GM18499 (cell line): ENCODE measurements around the gene HIVEP1.

Experiments
- ATAC-seq: cut with Tn5 transposase; IDR thresholded peaks from one replicate; pipeline ENCODE4 v1.9.1; 2021; ENCODE audit warnings: moderate number of reproducible peaks; ENCODE audit not compliant: insufficient read depth, unreplicated experiment

HIVEP1 gene

DNA sequence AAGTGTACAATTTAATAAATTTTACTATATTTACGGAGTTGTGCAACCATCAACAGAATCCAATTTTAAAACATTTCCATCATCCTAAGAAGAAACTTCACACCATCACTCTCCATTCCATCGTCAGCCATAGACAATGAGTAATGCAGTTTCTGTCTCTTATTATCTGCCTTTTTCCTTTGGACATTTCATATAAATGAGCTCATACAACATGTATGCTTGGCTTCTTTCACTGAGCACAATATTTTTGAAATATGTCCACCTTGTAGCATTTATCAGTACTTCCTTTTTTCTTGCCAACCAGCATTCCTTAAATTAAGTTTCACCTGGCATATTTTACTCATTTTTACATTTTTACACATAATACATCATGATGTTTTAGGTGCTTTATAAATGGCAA lies 22.7 kb upstream of the HIVEP1 start:
- ATAC-seq = no peak

DNA sequence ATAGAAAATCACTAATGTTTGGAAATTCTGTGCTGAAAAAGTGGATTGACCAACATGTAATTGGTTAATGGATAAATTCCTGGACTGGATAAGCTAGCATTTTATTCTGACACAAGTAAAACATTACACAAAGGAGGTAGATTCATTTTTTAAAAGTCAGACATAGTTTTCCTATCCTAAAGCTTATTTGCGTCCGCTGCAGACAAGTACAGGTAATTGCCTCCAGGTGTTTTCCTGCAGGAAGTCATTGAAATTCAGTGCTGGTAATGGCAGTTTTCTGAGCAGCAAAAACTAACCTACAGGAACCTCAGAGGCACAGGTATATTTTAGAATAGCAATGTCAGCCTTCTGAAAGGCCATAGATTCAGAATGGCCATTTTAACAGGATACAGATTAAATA lies 20.0 kb upstream of the HIVEP1 start:
- ATAC-seq = no peak

- ATAC-seq = no peak
These were observed 17.1 kb upstream of the HIVEP1 start for GRCh38 chr6:11994875-11995461.

- no peak for ATAC-seq
These were observed 15.4 kb upstream of the HIVEP1 start for GRCh38 chr6:11996751-11997150.

DNA sequence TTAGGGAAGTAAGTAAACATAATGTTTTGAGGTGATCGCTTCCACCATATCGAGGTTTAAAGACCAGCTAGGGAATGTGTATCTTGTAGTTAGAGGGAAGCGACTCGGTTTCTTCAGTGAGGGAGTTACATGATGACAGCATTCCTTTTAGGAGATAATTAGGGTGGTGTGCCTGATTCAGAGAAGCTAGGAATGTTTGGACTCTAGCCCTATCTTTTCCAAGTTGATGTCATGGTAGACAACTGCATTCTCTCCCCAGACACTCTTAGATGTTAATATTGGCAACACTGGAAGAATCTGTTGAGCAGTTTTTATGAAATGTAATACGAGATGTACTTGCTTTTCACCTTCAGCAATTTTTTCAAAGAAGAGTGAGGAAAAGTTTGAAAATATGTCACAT lies 12.9 kb upstream of the HIVEP1 start:
- no peak for ATAC-seq

DNA sequence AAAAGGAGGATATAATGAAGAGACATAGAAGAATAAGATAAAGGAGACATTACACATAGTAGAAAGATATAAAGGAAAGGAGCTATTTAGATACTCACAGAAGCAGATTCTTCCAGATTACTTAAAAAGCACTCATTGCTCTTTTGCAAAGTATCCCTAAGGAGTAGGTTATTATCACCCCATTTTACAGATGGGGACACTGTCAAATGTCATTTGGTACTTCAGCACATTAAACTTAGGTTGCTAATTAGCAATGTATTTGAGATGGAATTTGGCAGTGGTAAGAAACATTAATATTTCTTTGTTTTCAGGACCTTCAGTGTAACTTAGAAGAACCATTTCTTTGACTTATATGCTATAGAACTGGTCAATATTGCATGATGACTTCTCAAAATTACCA lies 11.9 kb upstream of the HIVEP1 start:
- no peak for ATAC-seq

DNA sequence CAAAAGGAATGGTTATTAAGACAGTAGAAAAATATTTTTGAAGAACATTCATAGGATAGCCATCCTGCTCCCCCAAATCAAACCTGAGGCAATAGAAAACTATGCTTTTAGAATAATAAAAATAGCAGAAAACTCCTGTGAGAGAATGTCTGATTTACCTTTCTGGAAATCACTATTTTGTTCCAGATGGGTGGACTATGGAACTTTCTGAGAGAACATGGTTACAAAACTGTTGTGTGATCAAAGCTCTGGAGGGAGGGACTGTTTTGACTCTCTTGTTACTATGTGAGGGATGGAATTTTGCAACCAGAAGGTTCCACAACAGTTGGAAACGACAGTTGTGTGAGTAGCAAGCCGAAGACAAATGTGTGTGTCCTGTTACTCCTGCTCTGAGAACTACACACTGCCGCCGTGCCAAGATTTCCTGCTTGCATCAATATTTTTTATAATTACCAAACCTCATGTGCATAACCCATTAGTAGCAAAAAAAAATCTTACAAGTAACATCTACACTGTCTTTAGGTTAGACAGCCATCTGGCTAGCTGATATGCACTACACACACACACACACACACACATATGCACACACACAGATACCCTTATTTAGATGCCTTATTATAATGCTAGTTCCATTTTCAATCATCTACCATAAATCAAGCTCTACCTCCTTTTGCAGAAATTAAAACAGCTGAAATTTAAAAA lies 11.0 kb upstream of the HIVEP1 start:
- no peak for ATAC-seq

- no peak for ATAC-seq
These were observed 10.2 kb upstream of the HIVEP1 start for GRCh38 chr6:12001706-12002435.

GRCh38 chr6:12007473-12007872 lies 4.6 kb upstream of the HIVEP1 start:
- ATAC-seq = no peak

DNA sequence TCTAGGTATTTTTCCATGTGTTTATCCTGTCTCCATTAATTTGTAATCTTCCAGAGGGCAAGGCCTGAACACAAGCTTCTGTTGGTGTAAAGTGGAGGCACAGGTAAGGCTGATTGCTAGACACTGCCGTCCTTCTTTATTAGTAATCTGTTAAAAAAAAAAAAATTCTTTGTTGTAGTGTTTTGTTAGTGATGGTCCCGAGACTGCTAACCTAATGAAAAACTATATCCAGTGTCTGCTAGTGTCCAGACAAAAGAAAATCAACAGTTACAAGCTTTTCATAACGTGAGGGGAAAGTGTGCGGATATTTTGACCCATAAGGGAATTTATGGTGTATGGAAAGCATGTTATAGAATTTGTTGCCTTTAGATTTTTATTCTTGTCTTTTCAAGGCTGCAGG lies 4.2 kb upstream of the HIVEP1 start:
- no peak for ATAC-seq

GRCh38 chr6:12008366-12009179 lies 3.5 kb upstream of the HIVEP1 start:
- ATAC-seq = peak; percentile 32

- ATAC-seq = no peak
These were observed 2.9 kb upstream of the HIVEP1 start for GRCh38 chr6:12009180-12009685.

DNA sequence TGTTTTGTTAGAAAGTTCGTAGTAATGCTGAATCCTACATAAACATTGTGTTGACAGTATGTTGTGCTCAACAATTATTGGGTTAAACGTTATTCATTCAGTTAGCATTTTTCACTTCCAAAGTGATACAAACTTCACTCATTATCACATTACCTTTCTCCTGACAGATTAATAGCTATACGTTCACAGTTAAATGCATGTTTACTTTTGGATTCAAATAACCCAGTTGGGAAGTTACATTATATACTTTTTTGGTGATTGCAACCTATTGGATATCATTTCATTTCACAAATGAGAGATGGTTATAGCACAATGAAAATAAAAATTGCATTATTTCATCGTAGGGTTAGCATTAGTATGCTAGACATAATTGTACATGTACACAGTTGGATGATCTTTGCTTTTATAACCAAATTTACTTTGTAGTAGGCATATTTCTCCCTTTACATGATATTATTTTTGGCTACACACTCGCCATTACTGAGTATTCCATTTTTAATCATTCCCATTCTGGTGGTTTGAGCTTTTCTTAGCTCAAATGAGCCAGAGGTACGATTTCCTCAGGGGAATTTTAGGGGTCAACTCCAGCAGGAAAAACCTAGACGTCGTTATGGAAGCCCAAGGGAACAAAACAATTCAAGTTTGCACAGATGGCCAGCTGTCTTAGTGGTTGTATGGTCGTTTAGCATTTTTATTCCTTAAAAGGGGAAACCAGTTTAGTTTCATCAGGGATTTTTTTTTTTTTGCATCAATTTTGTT lies 2.1 kb upstream of the HIVEP1 start:
- ATAC-seq = no peak

DNA sequence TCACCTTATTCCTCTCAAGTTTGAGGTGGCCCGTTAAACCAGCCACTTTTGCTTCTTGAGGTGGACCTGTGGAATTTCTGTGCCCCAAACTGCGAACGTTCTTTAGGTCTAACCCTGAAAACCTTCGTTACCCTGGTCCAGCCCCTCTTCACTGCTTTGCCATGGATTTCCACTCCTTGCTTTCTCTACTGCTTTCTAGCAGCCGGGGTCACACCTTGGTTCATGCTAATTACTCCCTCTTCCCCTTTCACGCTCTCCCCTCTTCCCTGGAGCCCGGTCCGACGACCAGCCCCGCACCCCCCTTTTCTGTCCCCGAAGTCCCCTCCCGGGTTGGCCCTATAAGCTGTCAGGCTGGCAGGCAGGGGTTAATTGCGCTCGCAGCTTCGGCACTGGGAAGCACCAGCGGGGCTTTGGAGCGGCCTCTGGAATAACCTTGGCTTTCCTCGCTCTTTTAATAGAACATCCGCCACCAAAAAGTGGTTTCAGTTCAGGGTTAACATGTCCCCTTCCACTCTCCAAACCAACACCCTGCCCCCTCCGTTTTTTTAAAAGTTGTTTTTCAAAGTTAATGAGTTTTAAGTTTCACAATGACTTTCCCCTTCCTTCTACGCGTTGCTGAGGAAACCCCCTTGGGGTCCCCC lies 1.4 kb upstream of the HIVEP1 start:
- peak; percentile 15 for ATAC-seq

- peak; percentile 26 for ATAC-seq
These were observed 655 bp upstream of the HIVEP1 start for GRCh38 chr6:12011276-12012037.

DNA sequence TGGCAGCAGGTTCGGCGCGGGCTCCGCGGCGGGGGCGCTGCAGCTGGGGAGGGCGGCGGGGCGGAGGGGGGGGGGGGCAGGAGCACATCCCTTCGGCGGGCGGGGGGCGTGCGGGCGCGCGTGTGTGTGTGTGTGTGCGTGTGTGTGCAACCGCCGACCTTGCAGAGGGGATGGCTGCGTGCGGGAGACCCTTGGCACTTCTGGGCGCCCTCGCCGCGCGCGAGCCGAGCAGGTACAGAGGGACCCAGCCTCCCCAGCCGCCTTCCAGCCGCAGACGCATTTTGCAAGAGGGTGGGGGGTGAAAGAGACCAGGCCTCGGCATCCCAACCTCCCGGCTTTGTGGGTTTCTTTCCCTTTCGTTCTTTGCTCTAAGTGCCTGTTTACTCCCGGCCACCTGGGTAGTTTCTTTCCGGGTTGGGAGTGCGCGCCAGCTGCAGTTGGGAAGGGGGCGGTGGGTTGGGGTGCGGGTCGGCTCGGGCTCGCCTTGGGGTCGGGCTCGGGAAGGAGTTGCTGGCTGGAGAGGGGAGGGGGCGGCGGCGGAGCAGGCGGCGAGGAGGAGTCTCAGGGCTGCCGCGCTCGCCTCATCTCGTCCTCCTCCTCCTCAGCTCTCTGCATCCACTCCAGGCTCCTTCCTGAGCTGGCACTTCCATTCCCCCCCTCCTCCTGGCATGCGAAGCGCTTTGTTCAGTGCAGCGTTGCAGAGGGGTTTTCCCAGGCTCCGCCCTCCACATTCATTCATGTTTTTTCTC lies 620 bp downstream of the HIVEP1 start:
- ATAC-seq = no peak

- no peak for ATAC-seq
These were observed 1.2 kb downstream of the HIVEP1 start for GRCh38 chr6:12013307-12013719.
